Aorta (tissue), 5 donors: Measurements from ENCODE around the gene TRPM7. TPM values are rescaled to one million over a fixed set of nuclear protein-coding genes. Genes with fewer than 3 reads are reported as not detected.

ENCODE experiments used
- ATAC-seq: fragments of 200-7000 bp; cut with Tn5 transposase; one replicate; pipeline ENCODE4 v1.9.1; 2022; ENCODE audit warnings: moderate library complexity; ENCODE audit not compliant: low FRiP score
- DNase-seq, 2 donors: peaks; one replicate each; pipeline ENCODE4 v3.0.0-alpha.2; 2020
- H3K27ac ChIP-seq, 2 donors: one replicate each; pipeline ENCODE4 v1.5.1; 2013; ENCODE audit warnings: low read length in 2 of 2, mild to moderate bottlenecking in 2 of 2, moderate library complexity in 2 of 2, control low read depth in 1 of 2, inconsistent platforms in 1 of 2, low read depth in 1 of 2
- H3K27me3 ChIP-seq, 2 donors: one replicate each; pipeline ENCODE4 v1.6.1; 2013; ENCODE audit warnings: control low read depth in 1 of 2, low read length in 1 of 2, mild to moderate bottlenecking in 1 of 2, moderate library complexity in 1 of 2; ENCODE audit not compliant: insufficient read depth in 2 of 2, control insufficient read depth in 1 of 2
- H3K36me3 ChIP-seq, 2 donors: one replicate each; pipeline ENCODE4 v1.6.1; 2013; ENCODE audit warnings: control low read depth in 1 of 2, low read length in 1 of 2, mild to moderate bottlenecking in 1 of 2; ENCODE audit not compliant: insufficient read depth in 2 of 2, control insufficient read depth in 1 of 2
- H3K4me1 ChIP-seq, 2 donors: one replicate each; pipeline ENCODE4 v1.6.1; 2013; ENCODE audit warnings: low read length in 2 of 2, control low read depth in 1 of 2, mild to moderate bottlenecking in 1 of 2, moderate library complexity in 1 of 2; ENCODE audit not compliant: insufficient read depth in 2 of 2, control insufficient read depth in 1 of 2
- H3K4me3 ChIP-seq, 2 donors: one replicate each; pipeline ENCODE4 v1.5.1; 2013; ENCODE audit warnings: low read length in 2 of 2, control low read depth in 1 of 2, mild to moderate bottlenecking in 1 of 2
- H3K9me3 ChIP-seq: one replicate; pipeline ENCODE4 v1.6.1; 2013; ENCODE audit warnings: mild to moderate bottlenecking, low read length; ENCODE audit not compliant: control insufficient read depth
- WGBS, 2 donors: extraction: QIAGEN DNeasy Blood & Tissue Kit; methylation state at CpG; one replicate each; pipeline ENCODE4 v1.1.7; 2013; 5-methylcytosine and 5-hydroxymethylcytosine counted together
- intact Hi-C, 2 donors: fragments of 100-400 bp; cut with DNase I; formaldehyde crosslinking; loops; one replicate each; pipeline versions ENCODE4 v1.14.2 to v1.15.0; 2022
- polyA plus RNA-seq, 2 donors: library from polyadenylated mRNA; stranded (reverse); fragments of 200-250 nt; gene quantifications; one replicate each; pipeline ENCODE4 v1.2.3, GENCODE V29; 2013
- total RNA-seq, 2 donors: library from RNA; stranded (reverse); fragmentation: NEBNext Ultra II Directional; extraction: Animal tissue kit (Norgen Biotek cat#: 25700); gene quantifications; one replicate each; pipeline ENCODE4 v1.2.1, GENCODE V29; 2021
- donor health status: healthy with polysubstance abuse.
- donor health status: Bipolar disorder and iron deficiency.
- donor health status: DM: no; HTN: no; CAD: no.
- donor health status: DM: no; HTN: no; CAD: no.
- donor health status: DM: yes; HTN: yes; CAD: no.

TRPM7 gene
- total and polyA plus RNA-seq, 4 donors = 11.4 to 57.1 (median 30.8) TPM

GRCh38 chr15:50563756-50564155 lies 122.8 kb downstream of the TRPM7 start:
- Histone ChIP-seq H3K36me3 (peaks cover 0 to 2% of the 10 kb centered on the region in 2 donors), H3K27me3 (no peaks in the 10 kb centered on the region), H3K9me3 (no peaks in the 10 kb centered on the region), H3K4me1 (no peaks in the 10 kb centered on the region), H3K4me3 (no peak overlapping the region), H3K27ac (no peak overlapping the region)
- intact Hi-C loops = loop anchor here in 1 of 2 donors (10.0 kb wide), 1 partner anchor 69 kb away; no protein-coding TSS in a partner anchor
- no peak for DNase-seq
- 92 to 94% methylated on average over 4 of the region's 4 CpGs for WGBS, 2 donors
- ATAC-seq = no peak

- Histone ChIP-seq H3K27ac (no peak overlapping the region), H3K36me3 (peaks cover 0 to 2% of the 10 kb centered on the region in 2 donors), H3K4me3 (no peak overlapping the region), H3K27me3 (no peaks in the 10 kb centered on the region), H3K9me3 (no peaks in the 10 kb centered on the region), H3K4me1 (no peaks in the 10 kb centered on the region)
- DNase-seq (no peak), ATAC-seq (no peak)
- WGBS, 2 donors = 57 to 59% methylated on average over 4 of the region's 4 CpGs
- intact Hi-C loops = loop anchor here in 1 of 2 donors (10.0 kb wide), 1 partner anchor 68 kb away; no protein-coding TSS in a partner anchor
Observed at GRCh38 chr15:50562735-50563640, 123.6 kb downstream of the TRPM7 start.

DNA sequence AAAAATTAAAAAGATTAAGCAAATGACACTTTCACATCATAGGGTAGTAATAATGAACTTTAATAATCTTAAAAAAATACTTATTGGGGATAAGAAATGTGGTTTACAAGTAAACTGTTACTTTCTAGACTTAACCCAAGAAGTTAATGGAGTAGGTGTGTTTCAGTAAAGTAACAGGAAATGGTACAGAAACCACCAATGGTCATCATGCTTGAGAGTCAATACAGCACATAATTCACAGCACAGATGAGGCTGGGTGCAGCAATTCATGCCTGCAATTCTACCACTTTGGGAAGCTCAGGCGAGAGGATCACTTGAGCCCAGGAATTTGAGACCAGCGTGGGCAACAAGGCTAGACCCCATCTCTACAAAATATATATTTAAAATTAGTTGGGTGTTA lies 128.6 kb downstream of the TRPM7 start:
- 94 to 100% methylated on average over 2 of the region's 2 CpGs for WGBS, 2 donors

GRCh38 chr15:50556642-50557371 lies 129.8 kb downstream of the TRPM7 start:
- Histone ChIP-seq H3K4me3 (no peak overlapping the region), H3K27ac (no peak overlapping the region), H3K4me1 (no peaks in the 10 kb centered on the region), H3K36me3 (no peaks in the 10 kb centered on the region), H3K9me3 (no peaks in the 10 kb centered on the region), H3K27me3 (no peaks in the 10 kb centered on the region)
- WGBS, 2 donors = 95 to 97% methylated on average over 2 of the region's 2 CpGs
- intact Hi-C loops = no loop called here
- DNase-seq (no peak), ATAC-seq (no peak)

More for the DNA sequence above, 128.6 kb downstream of the TRPM7 start:
- Histone ChIP-seq H3K27ac (no peak overlapping the region), H3K36me3 (peaks cover 0 to 2% of the 10 kb centered on the region in 2 donors), H3K27me3 (no peaks in the 10 kb centered on the region), H3K9me3 (no peaks in the 10 kb centered on the region), H3K4me3 (no peak overlapping the region), H3K4me1 (no peaks in the 10 kb centered on the region)
- intact Hi-C loops = no loop called here
- ATAC-seq (no peak), DNase-seq (no peak)

DNA sequence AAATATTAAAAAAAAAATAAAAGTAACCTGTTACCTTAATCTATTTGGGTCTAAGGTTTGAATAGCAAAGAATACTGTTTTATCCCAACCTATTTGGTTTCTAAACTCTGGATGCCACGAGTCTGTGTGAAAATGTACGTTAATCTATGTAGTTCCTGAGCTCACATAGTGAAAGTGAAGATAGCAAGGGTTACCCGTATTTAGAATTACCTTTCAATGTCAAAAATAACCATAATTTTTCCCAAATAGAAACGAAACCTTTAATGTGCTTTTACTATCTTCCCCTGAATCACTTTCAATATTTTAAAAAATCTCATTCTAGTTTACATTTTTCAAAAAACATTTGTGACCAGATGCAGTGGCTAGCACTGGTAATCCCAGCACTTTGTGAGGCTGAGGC lies 134.4 kb downstream of the TRPM7 start:
- no peaks in the 10 kb centered on the region for H3K9me3 ChIP-seq
- ATAC-seq (no peak), DNase-seq (no peak)
- no peaks in the 10 kb centered on the region for H3K4me1 ChIP-seq
- no peak overlapping the region for H3K4me3 ChIP-seq
- intact Hi-C loops = no loop called here
- no peaks in the 10 kb centered on the region for H3K36me3 ChIP-seq
- no peak overlapping the region for H3K27ac ChIP-seq
- 87 to 90% methylated on average over 4 of the region's 4 CpGs for WGBS, 2 donors
- no peaks in the 10 kb centered on the region for H3K27me3 ChIP-seq

DNA sequence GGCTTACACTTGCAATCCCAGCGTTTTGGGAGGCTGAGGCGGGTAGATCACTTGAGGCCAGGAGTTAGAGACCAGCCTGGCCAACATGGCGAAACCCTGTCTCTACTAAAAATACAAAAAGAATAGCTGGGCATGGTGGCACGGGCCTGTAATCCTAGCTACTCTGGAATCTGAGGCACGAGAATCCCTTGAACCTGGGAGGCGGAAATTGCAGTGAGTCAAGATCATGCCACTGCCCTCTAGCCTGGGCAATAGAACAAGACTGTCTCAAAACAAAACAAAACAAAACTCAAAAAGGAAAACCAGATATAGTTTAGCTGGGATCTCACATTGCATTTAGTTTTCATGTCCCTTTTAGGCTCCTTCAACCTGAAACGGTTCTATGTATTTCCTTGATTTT lies 137.3 kb downstream of the TRPM7 start:
- WGBS, 2 donors = 74 to 80% methylated on average over 7 of the region's 7 CpGs
- Histone ChIP-seq H3K36me3 (no peaks in the 10 kb centered on the region), H3K4me1 (no peaks in the 10 kb centered on the region), H3K9me3 (no peaks in the 10 kb centered on the region), H3K27ac (no peak overlapping the region), H3K27me3 (no peaks in the 10 kb centered on the region), H3K4me3 (no peak overlapping the region)
- intact Hi-C loops = no loop called here
- no peak for ATAC-seq
- no peak for DNase-seq

- no peak within 1 kb of the TSS for H3K4me3 ChIP-seq
- no peaks in the 10 kb centered on the region for H3K4me1 ChIP-seq
- intact Hi-C loops = no loop called here
- WGBS, 2 donors = 88 to 89% methylated on average over 5 of the region's 5 CpGs
- DNase-seq (no peak), ATAC-seq (no peak)
- H3K9me3 ChIP-seq = no peaks in the 10 kb centered on the region
- no peaks in the 10 kb centered on the region for H3K27me3 ChIP-seq
- no peaks in the 10 kb centered on the region for H3K36me3 ChIP-seq
- no peak within 1 kb of the TSS for H3K27ac ChIP-seq
Observed at GRCh38 chr15:50546566-50546965, 140.0 kb downstream of the TRPM7 start, which contains the start of gene USP50. TSS of gene USP50 (minus strand) at chr15:50546666. CDS start at chr15:50546525, 141 bp downstream.

GRCh38 chr15:50544368-50544767 lies 142.2 kb downstream of the TRPM7 start:
- H3K4me3 ChIP-seq = no peak overlapping the region
- H3K4me1 ChIP-seq = no peaks in the 10 kb centered on the region
- H3K36me3 ChIP-seq = no peaks in the 10 kb centered on the region
- H3K9me3 ChIP-seq = no peaks in the 10 kb centered on the region
- ATAC-seq (no peak), DNase-seq (no peak)
- H3K27ac ChIP-seq = no peak overlapping the region
- intact Hi-C loops = no loop called here
- no peaks in the 10 kb centered on the region for H3K27me3 ChIP-seq
- 39 to 61% methylated on average over 5 of the region's 5 CpGs for WGBS, 2 donors
